K562 (cell line): ENCODE results near the gene GET3. TPM values are rescaled to one million over a fixed set of nuclear protein-coding genes. Genes with fewer than 3 reads are reported as not detected.

ENCODE experiments used
- ATAC-seq: fragments of 200-7000 bp; cut with Tn5 transposase; 3 replicates; pipeline ENCODE4 v1.9.1; 2020; ENCODE audit warnings: moderate library complexity
- BruUV-seq: library from RNA; stranded (reverse); fragments of 400-500 nt; replicated peaks from 2 replicates; lab custom pipeline; 2021; lab: Mats Ljungman, UMichigan
- CTCF ChIA-PET: fragments of 300-600 bp; formaldehyde crosslinking; extraction: SDS; loops from one replicate; lab custom pipeline; 2021; ENCODE audit warnings: low intra/inter-chr PET ratio; lab: Yijun Ruan, JAX
- POLR2A ChIA-PET: fragments of 300-600, 350-650 bp; sonication (Branson Sonifier 250); formaldehyde crosslinking; extraction: SDS; loops from one replicate; lab custom pipeline; 2021; ENCODE audit warnings: antibody characterized with exemption, inconsistent platforms; lab: Yijun Ruan, JAX
- DNase-seq, 4 experiments: peaks; one replicate each; pipeline versions ENCODE4 v3.0.0 to v3.0.0-alpha.2; 2011 to 2018; ENCODE audit warnings: low spot score in 3 of 4, mixed read lengths in 3 of 4; ENCODE audit errors: extremely low read depth in 1 of 4
- FAIRE-seq: peaks from 2 replicates; lab custom pipeline; 2011; peaks lifted over from hg19 to GRCh38; lab: Jason Lieb, UNC
- H2AFZ ChIP-seq: 2 replicates; pipeline ENCODE4 v1.6.0; 2011; ENCODE audit warnings: low read depth, low read length, control low read depth, inconsistent platforms
- H3K27ac ChIP-seq: fragments of 200-600 bp; 3 replicates; pipeline ENCODE4 v1.8.0; 2011; ENCODE audit warnings: low read depth, mild to moderate bottlenecking, control low read depth, inconsistent platforms, low read length, moderate library complexity, mixed read lengths; ENCODE audit errors: extremely low read depth
- H3K27me3 ChIP-seq, 2 experiments: fragments of 300-600 bp in 1 of 2; 2 replicates in 1 of 2; 3 replicates in 1 of 2; pipeline versions ENCODE4 v1.6.0 to v1.8.0; 2011; ENCODE audit warnings: inconsistent platforms in 2 of 2, low read length in 2 of 2, mild to moderate bottlenecking in 1 of 2, mixed read lengths in 1 of 2, moderate library complexity in 1 of 2; ENCODE audit not compliant: control insufficient read depth in 2 of 2, insufficient read depth in 2 of 2
- H3K36me3 ChIP-seq: fragments of 300-600 bp; 3 replicates; pipeline ENCODE4 v1.8.0; 2011; ENCODE audit warnings: mild to moderate bottlenecking, low read length, inconsistent platforms; ENCODE audit not compliant: control insufficient read depth, insufficient read depth
- H3K4me1 ChIP-seq, 2 experiments: fragments of 200-600 bp in 1 of 2; replicated peaks in 1 of 2; 2 replicates in 1 of 2; 3 replicates in 1 of 2; pipeline versions ENCODE4 v1.5.1 to v1.8.0; 2011; ENCODE audit warnings: inconsistent platforms in 2 of 2, low read length in 2 of 2, mild to moderate bottlenecking in 1 of 2, mixed read lengths in 1 of 2, moderate library complexity in 1 of 2; ENCODE audit not compliant: control insufficient read depth in 2 of 2, insufficient read depth in 2 of 2
- H3K4me2 ChIP-seq: 2 replicates; pipeline ENCODE4 v1.6.1; 2011; ENCODE audit warnings: low read length, control low read depth, inconsistent platforms, mixed read lengths; ENCODE audit not compliant: insufficient read depth
- H3K4me3 ChIP-seq: fragments of 200-600 bp; sonication (generic), shearing (Covaris generic); 2 replicates; pipeline ENCODE4 v1.5.1; 2016; ENCODE audit warnings: control low read depth, inconsistent platforms
- H3K79me2 ChIP-seq: fragments of 200-600 bp; 3 replicates; pipeline ENCODE4 v1.8.0; 2011; ENCODE audit warnings: low read length, inconsistent platforms; ENCODE audit not compliant: control insufficient read depth, insufficient read depth
- H3K9ac ChIP-seq, 2 experiments: 2 replicates each; pipeline versions ENCODE4 v1.6.0 to v1.6.1; 2011; ENCODE audit warnings: low read depth in 2 of 2, low read length in 2 of 2, control low read depth in 1 of 2, inconsistent platforms in 1 of 2, mild to moderate bottlenecking in 1 of 2, mixed read lengths in 1 of 2; ENCODE audit not compliant: insufficient read depth in 1 of 2
- H3K9me1 ChIP-seq: one replicate; pipeline ENCODE4 v1.6.0; 2011; ENCODE audit warnings: inconsistent platforms, mild to moderate bottlenecking, low read length, moderate library complexity; ENCODE audit not compliant: control insufficient read depth, insufficient read depth
- H3K9me3 ChIP-seq: replicated peaks from 2 replicates; pipeline ENCODE4 v1.5.1; 2011; ENCODE audit warnings: low read depth, low read length, inconsistent platforms; ENCODE audit not compliant: control insufficient read depth, insufficient read depth
- H4K20me1 ChIP-seq: replicated peaks from 2 replicates; pipeline ENCODE4 v1.6.1; 2011; ENCODE audit warnings: low read length, inconsistent platforms, mixed read lengths; ENCODE audit not compliant: control insufficient read depth, insufficient read depth
- L3MBTL2 ChIP-seq: fragments of 450-650 bp; IDR thresholded peaks from 2 replicates; pipeline ENCODE4 v1.6.1; 2016; ENCODE audit warnings: mild to moderate bottlenecking, moderate library complexity
- NR1H2 ChIP-seq: sonication (generic); formaldehyde crosslinking; IDR thresholded peaks from 2 replicates; pipeline ENCODE4 v1.4.0; 2020; ENCODE audit warnings: mild to moderate bottlenecking, missing genetic modification reagents
- POLR2A ChIP-seq: fragments of 450-650 bp; conservative IDR thresholded peaks from 2 replicates; pipeline ENCODE4 v1.6.1; 2016
- PTBP1 ChIP-seq: fragments of 200-400 bp; formaldehyde crosslinking; IDR thresholded peaks from 2 replicates; pipeline ENCODE4 v1.6.1; 2017; ENCODE audit warnings: low read depth, low read length
- RBBP5 ChIP-seq: fragments of 200-600 bp; sonication (generic); IDR thresholded peaks from 2 replicates; pipeline ENCODE4 v1.6.1; 2012; ENCODE audit warnings: borderline replicate concordance, mild to moderate bottlenecking, low read length, control low read depth, inconsistent platforms; ENCODE audit not compliant: insufficient read depth, poor library complexity, severe bottlenecking
- RHOXF2B ChIP-seq: fragments of 250-450 bp; sonication (Bioruptor Pico); conservative IDR thresholded peaks from 2 replicates; pipeline ENCODE4 v1.5.1; 2021
- SAP30 ChIP-seq: fragments of 200-600 bp; sonication (generic); IDR thresholded peaks from 2 replicates; pipeline ENCODE4 v1.6.1; 2012; ENCODE audit warnings: borderline replicate concordance, low read depth, mild to moderate bottlenecking, moderate library complexity, low read length, control low read depth, inconsistent platforms; ENCODE audit not compliant: insufficient read depth, poor library complexity, severe bottlenecking
- SIX5 ChIP-seq, 2 experiments: IDR thresholded peaks; 2 replicates each; pipeline ENCODE4 v1.6.1; 2011; ENCODE audit warnings: low read length in 2 of 2, borderline replicate concordance in 1 of 2, low read depth in 1 of 2, mild to moderate bottlenecking in 1 of 2, moderate library complexity in 1 of 2; ENCODE audit not compliant: insufficient read depth in 1 of 2
- SP1 ChIP-seq: sonication (generic); formaldehyde crosslinking; IDR thresholded peaks from 2 replicates; pipeline ENCODE4 v1.8.1; 2022; ENCODE audit warnings: mild to moderate bottlenecking, missing genetic modification reagents
- SRF ChIP-seq, 2 experiments: fragments of 250-450, 450-650 bp in 1 of 2; sonication (Bioruptor Pico) in 1 of 2; sonication (generic) in 1 of 2; formaldehyde crosslinking; IDR thresholded peaks; 2 replicates each; pipeline versions ENCODE4 v1.5.0 to v1.5.1; 2020 to 2022; ENCODE audit warnings: mild to moderate bottlenecking in 1 of 2, missing genetic modification reagents in 1 of 2
- TAF9B ChIP-seq: fragments of 450-650 bp; IDR thresholded peaks from 2 replicates; pipeline ENCODE4 v1.6.1; 2018; ENCODE audit warnings: mild to moderate bottlenecking; ENCODE audit not compliant: partially characterized antibody
- TBP ChIP-seq: optimal IDR thresholded peaks from 2 replicates; pipeline ENCODE3; 2011; ENCODE audit warnings: low read depth, low read length, improper control_type of control experiment
- WGBS: fragments of 100-300 bp; shearing (Covaris generic); methylation state at CpG from one replicate; pipeline ENCODE4 v1.1.6; 2016; ENCODE audit warnings: low coverage, mixed read lengths; ENCODE audit not compliant: insufficient coverage; ENCODE audit errors: missing lambda C conversion rate; 5-methylcytosine and 5-hydroxymethylcytosine counted together
- in situ Hi-C: fragments of 300-500 bp; cut with MboI; formaldehyde crosslinking; loops from 4 replicates; pipeline ENCODE4 v1.15.0; 2018; ENCODE audit warnings: inconsistent platforms, mixed read lengths
- intact Hi-C: fragments of 100-400 bp; cut with micrococcal nuclease; formaldehyde crosslinking; loops from 2 replicates; pipeline ENCODE4 v1.14.2; 2022
- polyA plus RNA-seq, 8 experiments: library from polyadenylated mRNA; depleted of rRNA in 4 of 8; stranded (reverse) in 5 of 8; unstranded in 3 of 8; fragments of >200 nt; fragmentation: Nextera tagmentation in 2 of 8; fragmentation: Illumina TruSeq in 1 of 8; extraction: Ambion mirVana in 2 of 8; extraction: Trizol in 1 of 8; gene quantifications; 2 replicates each; pipeline versions ENCODE4 v1.2.1 to v1.2.3, GENCODE V29; 2011 to 2014; ENCODE audit warnings: inconsistent platforms in 1 of 8, missing spikeins in 1 of 8
- total RNA-seq, 7 experiments: library from RNA; depleted of rRNA in 6 of 7; stranded (reverse); fragments of >200 nt in 6 of 7; fragmentation: Illumina TruSeq in 2 of 7; extraction: Trizol in 2 of 7; gene quantifications; 2 replicates each; pipeline versions ENCODE4 v1.2.1 to v1.2.3, GENCODE V29; 2011 to 2021; ENCODE audit warnings: low replicate concordance in 1 of 7
- TF ChIP-seq, protein P1 (sequence below): sonication (generic); formaldehyde crosslinking; IDR thresholded peaks from 2 replicates; pipeline ENCODE4 v1.8.0; 2022; ENCODE audit warnings: mild to moderate bottlenecking, missing genetic modification reagents
- TF ChIP-seq, protein P2 (sequence below): fragments of 450-650 bp; IDR thresholded peaks from 2 replicates; pipeline ENCODE4 v1.7.1; 2018; ENCODE audit warnings: mild to moderate bottlenecking, low read depth; ENCODE audit not compliant: partially characterized antibody

The GET3 gene
- total and polyA plus RNA-seq, 9 of the 15 experiments (the other 6 are each of a cell fraction or from before 2014, with no cell fraction given): 8.3 to 83.5 (median 51.8) TPM

DNA sequence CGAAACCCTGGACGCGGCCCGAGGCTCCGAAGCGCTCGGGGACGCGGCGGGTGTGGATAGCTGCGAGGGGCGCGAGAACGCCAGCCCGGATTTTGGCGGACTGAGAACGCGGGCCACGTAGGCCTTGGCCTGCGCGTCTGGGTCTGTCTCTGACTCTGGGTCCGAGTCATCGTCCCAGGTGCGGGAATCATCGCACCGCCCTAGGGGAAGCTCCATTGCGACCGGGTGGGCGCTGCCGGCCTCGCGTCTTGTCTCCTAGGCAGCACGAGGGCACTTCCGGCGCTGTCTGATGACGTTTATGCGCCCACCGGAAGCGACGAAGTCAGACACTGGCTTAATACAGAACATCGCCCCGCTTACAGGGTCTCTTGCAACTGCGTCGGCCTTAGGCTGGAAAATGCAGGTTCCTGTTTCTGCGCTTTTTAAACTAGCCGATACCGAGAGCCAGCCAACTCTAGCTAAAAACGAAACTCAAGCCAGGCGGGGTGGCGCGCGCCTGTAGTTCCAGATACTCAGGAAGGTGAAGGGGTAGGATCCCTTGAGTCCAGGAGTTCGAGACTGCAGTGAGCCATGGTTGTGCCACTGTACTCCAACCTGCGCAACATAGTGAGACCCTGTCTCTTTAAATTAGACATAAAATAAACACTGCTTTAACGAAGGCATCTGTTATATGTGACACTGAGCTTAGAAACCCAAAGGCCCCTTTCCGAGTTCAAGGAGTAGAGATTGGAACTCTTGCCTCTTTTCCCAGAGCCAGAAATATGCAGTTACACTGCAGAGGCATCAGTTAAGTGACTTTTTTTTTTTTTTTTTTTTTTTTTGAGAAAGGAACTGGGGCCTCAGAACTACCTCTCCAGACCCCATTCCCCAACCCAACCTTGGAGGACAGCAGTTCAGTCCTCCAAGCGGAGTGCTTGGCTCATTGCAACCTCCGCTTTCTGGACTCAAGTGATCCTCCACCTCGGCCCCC, 40.6 kb upstream of the GET3 start, which contains the start of gene FBXW9:
FBXW9 (minus strand) TSS at position 266 of the 970 bp plus-strand sequence; CDS start at position 216, 50 bp downstream.
- intact Hi-C loops: no loop called here
- 30% methylated on average over 47 of the region's 59 CpGs for WGBS
- peaks cover 54% of the 10 kb centered on the region for H3K36me3 ChIP-seq
- H2AFZ ChIP-seq: peak within 1 kb of the TSS; percentile 89
- BruUV-seq: TSS peak; percentile 96
- H3K27ac ChIP-seq: peak within 1 kb of the TSS; percentile 69
- H3K9me1 ChIP-seq: no peaks in the 10 kb centered on the region
- peaks cover 0 to 28% of the 10 kb centered on the region in 2 experiments; a peak in 3 of 5 replicates for H3K4me1 ChIP-seq
- POLR2A ChIA-PET: interaction anchor here (0.6 to 2.6 kb wide), 7 partner anchors 12 to 331 kb away, joined by 3 to 21 read pairs (median 5); partner anchors contain the start of genes DHPS, TRIR and ZNF442
- ATAC-seq (peak; percentile 90), FAIRE-seq (peak; percentile 87), DNase-seq (peak; percentile 88 to 94 (median 89))
- no peaks in the 10 kb centered on the region for H3K9me3 ChIP-seq
- peak within 1 kb of the TSS; percentile 68 to 95 for H3K9ac ChIP-seq
- in situ Hi-C loops: no loop called here
- CTCF ChIA-PET: no interaction called here
- H3K4me2 ChIP-seq: peak within 1 kb of the TSS; percentile 91
- H3K27me3 ChIP-seq: no peaks in the 10 kb centered on the region; a peak in 1 of 5 replicates
- peaks cover 7% of the 10 kb centered on the region; the same call in 2 of the 3 replicates for H3K79me2 ChIP-seq
- H4K20me1 ChIP-seq: no peaks in the 10 kb centered on the region
- H3K4me3 ChIP-seq: peak within 1 kb of the TSS; percentile 82
- TF ChIP-seq SIX5 (IDR thresholded peaks at IDR 0.05; ENCODE audit: borderline replicate concordance in 1 of 2, insufficient read depth in 1 of 2, low read depth in 1 of 2, low read length in 2 of 2): peak; percentile 21 to 37; a peak in 1 of 4 replicates
- TF ChIP-seq L3MBTL2: peak; percentile 39
- peak; percentile 99 for TF ChIP-seq SAP30
- TF ChIP-seq, protein P1, sequence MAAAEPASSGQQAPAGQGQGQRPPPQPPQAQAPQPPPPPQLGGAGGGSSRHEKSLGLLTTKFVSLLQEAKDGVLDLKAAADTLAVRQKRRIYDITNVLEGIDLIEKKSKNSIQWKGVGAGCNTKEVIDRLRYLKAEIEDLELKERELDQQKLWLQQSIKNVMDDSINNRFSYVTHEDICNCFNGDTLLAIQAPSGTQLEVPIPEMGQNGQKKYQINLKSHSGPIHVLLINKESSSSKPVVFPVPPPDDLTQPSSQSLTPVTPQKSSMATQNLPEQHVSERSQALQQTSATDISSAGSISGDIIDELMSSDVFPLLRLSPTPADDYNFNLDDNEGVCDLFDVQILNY (CRISPR knock-in tag): peak; percentile 77; the same call in 1 of the 2 replicates
- TF ChIP-seq NR1H2 (CRISPR knock-in tag): no peak
- TF ChIP-seq SRF (CRISPR knock-in tag; IDR thresholded peaks at IDR 0.05): no peak
- peak; percentile 89 for TF ChIP-seq RBBP5
- TF ChIP-seq RHOXF2B (CRISPR knock-in tag): 0 out of 2 replicates have a peak, but pooled peaks have one; percentile 14
- TF ChIP-seq POLR2A: peak; percentile 85
- TF ChIP-seq, protein P2, sequence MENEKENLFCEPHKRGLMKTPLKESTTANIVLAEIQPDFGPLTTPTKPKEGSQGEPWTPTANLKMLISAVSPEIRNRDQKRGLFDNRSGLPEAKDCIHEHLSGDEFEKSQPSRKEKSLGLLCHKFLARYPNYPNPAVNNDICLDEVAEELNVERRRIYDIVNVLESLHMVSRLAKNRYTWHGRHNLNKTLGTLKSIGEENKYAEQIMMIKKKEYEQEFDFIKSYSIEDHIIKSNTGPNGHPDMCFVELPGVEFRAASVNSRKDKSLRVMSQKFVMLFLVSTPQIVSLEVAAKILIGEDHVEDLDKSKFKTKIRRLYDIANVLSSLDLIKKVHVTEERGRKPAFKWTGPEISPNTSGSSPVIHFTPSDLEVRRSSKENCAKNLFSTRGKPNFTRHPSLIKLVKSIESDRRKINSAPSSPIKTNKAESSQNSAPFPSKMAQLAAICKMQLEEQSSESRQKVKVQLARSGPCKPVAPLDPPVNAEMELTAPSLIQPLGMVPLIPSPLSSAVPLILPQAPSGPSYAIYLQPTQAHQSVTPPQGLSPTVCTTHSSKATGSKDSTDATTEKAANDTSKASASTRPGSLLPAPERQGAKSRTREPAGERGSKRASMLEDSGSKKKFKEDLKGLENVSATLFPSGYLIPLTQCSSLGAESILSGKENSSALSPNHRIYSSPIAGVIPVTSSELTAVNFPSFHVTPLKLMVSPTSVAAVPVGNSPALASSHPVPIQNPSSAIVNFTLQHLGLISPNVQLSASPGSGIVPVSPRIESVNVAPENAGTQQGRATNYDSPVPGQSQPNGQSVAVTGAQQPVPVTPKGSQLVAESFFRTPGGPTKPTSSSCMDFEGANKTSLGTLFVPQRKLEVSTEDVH: peak; percentile 86
- TF ChIP-seq PTBP1: 0 out of 2 replicates have a peak, but pooled peaks have one; percentile 21
- TF ChIP-seq TAF9B: no peak
- 0 out of 2 replicates have a peak, but pooled peaks have one; percentile 53 for TF ChIP-seq SP1 (CRISPR knock-in tag)
- peak; percentile 43 for TF ChIP-seq TBP
